Large intestine (tissue), 1 donor: ENCODE results near the gene MRLN. TPM values are rescaled to one million over a fixed set of nuclear protein-coding genes. Genes with fewer than 3 reads are reported as not detected.

ENCODE experiments used
- polyA plus RNA-seq: library from polyadenylated mRNA; unstranded; fragments of 120-200 nt; gene quantifications from one replicate; pipeline ENCODE4 v1.2.1, GENCODE V29; 2013

Gene MRLN
- polyA plus RNA-seq, 1 donor = 0.33 TPM

Other genes with a start within 250 kb of the MRLN start
- gene SLC16A9, start 43.6 kb downstream of the MRLN start, polyA plus RNA-seq = 2.6 TPM
- 41.2 TPM for gene CCDC6, start 153.1 kb upstream of the MRLN start, polyA plus RNA-seq